Measurements from ENCODE around the gene LRRC56.

DNA sequence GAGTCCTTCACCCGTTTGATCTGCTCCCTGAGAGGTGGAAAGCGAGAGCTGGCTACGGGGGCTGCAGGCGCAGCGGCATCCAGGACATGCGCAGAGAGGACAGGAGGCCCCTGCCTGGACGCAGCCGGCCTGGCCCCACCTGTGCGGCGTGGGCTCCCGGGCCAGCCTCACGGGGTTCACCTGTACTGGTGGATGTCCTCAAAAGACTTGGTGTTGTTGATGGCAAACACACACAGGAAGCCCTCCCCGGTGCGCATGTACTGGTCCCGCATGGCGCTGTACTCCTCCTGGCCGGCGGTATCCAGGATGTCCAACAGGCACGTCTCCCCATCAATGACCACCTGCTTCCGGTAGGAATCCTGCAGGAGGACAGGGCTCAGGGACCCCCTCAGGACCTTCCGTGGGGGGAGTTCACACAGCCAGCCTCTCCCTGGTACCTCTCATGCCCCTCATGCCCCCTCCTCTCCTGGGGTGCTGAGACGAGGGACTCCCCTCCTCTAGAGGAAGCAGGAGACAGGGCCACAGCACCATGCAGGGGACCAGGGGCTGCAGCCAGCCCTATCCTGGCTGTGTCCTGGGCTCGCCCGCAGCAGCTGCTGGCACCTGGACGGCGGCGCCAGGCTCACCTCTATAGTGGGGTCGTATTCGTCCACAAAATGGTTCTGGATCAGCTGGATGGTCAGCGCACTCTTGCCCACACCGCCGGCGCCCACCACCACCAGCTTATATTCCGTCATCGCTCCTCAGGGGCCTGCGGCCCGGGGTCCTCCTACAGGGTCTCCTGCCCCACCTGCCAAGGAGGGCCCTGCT lies 3.5 kb upstream of the LRRC56 start:
- TF ChIP-seq, protein P1, sequence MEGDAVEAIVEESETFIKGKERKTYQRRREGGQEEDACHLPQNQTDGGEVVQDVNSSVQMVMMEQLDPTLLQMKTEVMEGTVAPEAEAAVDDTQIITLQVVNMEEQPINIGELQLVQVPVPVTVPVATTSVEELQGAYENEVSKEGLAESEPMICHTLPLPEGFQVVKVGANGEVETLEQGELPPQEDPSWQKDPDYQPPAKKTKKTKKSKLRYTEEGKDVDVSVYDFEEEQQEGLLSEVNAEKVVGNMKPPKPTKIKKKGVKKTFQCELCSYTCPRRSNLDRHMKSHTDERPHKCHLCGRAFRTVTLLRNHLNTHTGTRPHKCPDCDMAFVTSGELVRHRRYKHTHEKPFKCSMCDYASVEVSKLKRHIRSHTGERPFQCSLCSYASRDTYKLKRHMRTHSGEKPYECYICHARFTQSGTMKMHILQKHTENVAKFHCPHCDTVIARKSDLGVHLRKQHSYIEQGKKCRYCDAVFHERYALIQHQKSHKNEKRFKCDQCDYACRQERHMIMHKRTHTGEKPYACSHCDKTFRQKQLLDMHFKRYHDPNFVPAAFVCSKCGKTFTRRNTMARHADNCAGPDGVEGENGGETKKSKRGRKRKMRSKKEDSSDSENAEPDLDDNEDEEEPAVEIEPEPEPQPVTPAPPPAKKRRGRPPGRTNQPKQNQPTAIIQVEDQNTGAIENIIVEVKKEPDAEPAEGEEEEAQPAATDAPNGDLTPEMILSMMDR (IDR thresholded peaks at IDR 0.05), result no peak
- no peak for TF ChIP-seq POLR2A (IDR thresholded peaks at IDR 0.05)

Measured in gastroesophageal sphincter (tissue), 3 donors.